HepG2 (cell line): Measurements from ENCODE around the gene FAM110A. TPM values are rescaled to one million over a fixed set of nuclear protein-coding genes. Genes with fewer than 3 reads are reported as not detected.

Source experiments
- ATAC-seq: fragments of 200-7000 bp; cut with Tn5 transposase; 3 replicates; pipeline ENCODE4 v1.9.1; 2020; ENCODE audit warnings: mild to moderate bottlenecking, moderate library complexity
- BruUV-seq: library from RNA; stranded (reverse); fragments of 400-500 nt; replicated peaks from 2 replicates; lab custom pipeline; 2021; lab: Mats Ljungman, UMichigan
- CTCF ChIA-PET: fragments of 300-600 bp; formaldehyde crosslinking; extraction: SDS; loops from one replicate; lab custom pipeline; 2021; ENCODE audit warnings: low total read pairs, inconsistent platforms, low intra/inter-chr PET ratio; lab: Yijun Ruan, JAX
- POLR2A ChIA-PET: fragments of 350-600 bp; sonication (Branson Sonifier 250); formaldehyde crosslinking; loops from one replicate; lab custom pipeline; 2020; ENCODE audit warnings: antibody characterized with exemption, inconsistent platforms; lab: Yijun Ruan, JAX
- DNase-seq: peaks from one replicate; pipeline ENCODE4 v3.0.0-alpha.2; 2015; ENCODE audit warnings: low spot score
- FAIRE-seq: peaks from 3 replicates; lab custom pipeline; 2011; peaks lifted over from hg19 to GRCh38; lab: Jason Lieb, UNC
- H2AFZ ChIP-seq: one replicate; pipeline ENCODE4 v1.6.1; 2011; ENCODE audit warnings: low read length, inconsistent platforms
- H3K27ac ChIP-seq: fragments of 300-600 bp; 3 replicates; pipeline ENCODE4 v1.8.0; 2011; ENCODE audit warnings: mixed run types, mild to moderate bottlenecking, mixed read lengths, low read length, inconsistent platforms; ENCODE audit not compliant: insufficient read depth; ENCODE audit errors: extremely low read length
- H3K27me3 ChIP-seq, 2 experiments: fragments of 200-600 bp in 1 of 2; 2 replicates in 1 of 2; 3 replicates in 1 of 2; pipeline versions ENCODE4 v1.6.0 to v1.8.0; 2011; ENCODE audit warnings: low read length in 2 of 2, mild to moderate bottlenecking in 2 of 2, moderate library complexity in 2 of 2, inconsistent platforms in 1 of 2; ENCODE audit not compliant: insufficient read depth in 2 of 2, control insufficient read depth in 1 of 2
- H3K36me3 ChIP-seq, 2 experiments: fragments of 200-600 bp in 1 of 2; replicated peaks in 1 of 2; 2 replicates in 1 of 2; 3 replicates in 1 of 2; pipeline versions ENCODE4 v1.5.1 to v1.8.0; 2011; ENCODE audit warnings: low read length in 2 of 2, inconsistent platforms in 1 of 2; ENCODE audit not compliant: insufficient read depth in 2 of 2, control insufficient read depth in 1 of 2
- H3K4me1 ChIP-seq: 2 replicates; pipeline ENCODE4 v1.5.1; 2012; ENCODE audit warnings: low read length, inconsistent platforms; ENCODE audit not compliant: insufficient read depth
- H3K4me2 ChIP-seq: 2 replicates; pipeline ENCODE4 v1.6.0; 2011; ENCODE audit warnings: low read depth, low read length, inconsistent platforms
- H3K4me3 ChIP-seq, 3 experiments: fragments of 200-600 bp in 1 of 3; sonication (generic), shearing (Covaris generic) in 1 of 3; replicated peaks in 1 of 3; 2 replicates each; pipeline ENCODE4 v1.5.1; 2011 to 2016; ENCODE audit warnings: low read length in 3 of 3, inconsistent platforms in 2 of 3, low read depth in 2 of 3, mild to moderate bottlenecking in 2 of 3, control low read depth in 1 of 3, mixed read lengths in 1 of 3; ENCODE audit not compliant: insufficient read depth in 1 of 3
- H3K79me2 ChIP-seq: one replicate; pipeline ENCODE4 v1.6.1; 2011; ENCODE audit warnings: low read length, inconsistent platforms; ENCODE audit not compliant: insufficient read depth
- H3K9ac ChIP-seq: 2 replicates; pipeline ENCODE4 v1.6.0; 2011; ENCODE audit warnings: mild to moderate bottlenecking, low read depth, low read length, inconsistent platforms; ENCODE audit not compliant: insufficient read depth
- H3K9me3 ChIP-seq: 2 replicates; pipeline ENCODE4 v1.5.1; 2012; ENCODE audit warnings: mild to moderate bottlenecking, low read length
- H4K20me1 ChIP-seq: 2 replicates; pipeline ENCODE4 v1.6.0; 2011; ENCODE audit warnings: inconsistent platforms, mild to moderate bottlenecking, low read length, moderate library complexity; ENCODE audit not compliant: insufficient read depth
- DPF2 ChIP-seq: sonication (generic); formaldehyde crosslinking; IDR thresholded peaks from 2 replicates; pipeline ENCODE4 v1.4.0; 2020; ENCODE audit warnings: mild to moderate bottlenecking, low read depth, missing genetic modification reagents, borderline replicate concordance
- EED ChIP-seq: sonication (generic); formaldehyde crosslinking; IDR thresholded peaks from 2 replicates; pipeline ENCODE4 v1.5.0; 2020; ENCODE audit warnings: mild to moderate bottlenecking, missing genetic modification reagents
- ZBTB40 ChIP-seq, 2 experiments: fragments of 450-650 bp in 1 of 2; sonication (generic) in 1 of 2; formaldehyde crosslinking in 1 of 2; IDR thresholded peaks; 2 replicates each; pipeline versions ENCODE4 v1.6.1 to v1.8.0; 2016 to 2022; ENCODE audit warnings: antibody characterized with exemption in 1 of 2, mild to moderate bottlenecking in 1 of 2, missing genetic modification reagents in 1 of 2
- WGBS: methylation state at CpG from one replicate; pipeline ENCODE4 v1.1.6; 2017; ENCODE audit warnings: low lambda C conversion rate; 5-methylcytosine and 5-hydroxymethylcytosine counted together
- in situ Hi-C: cut with HindIII; loops from 2 replicates; pipeline ENCODE4 v1.10.0; 2017; ENCODE audit warnings: low pct_unique_long_range_greater_than_20kb; ENCODE audit not compliant: extremely low pct_ligation_motif_present
- intact Hi-C: fragments of 100-400 bp; cut with micrococcal nuclease; formaldehyde crosslinking; loops from one replicate; pipeline ENCODE4 v1.10.0; 2022; ENCODE audit not compliant: unreplicated experiment
- polyA plus RNA-seq, 8 experiments: library from polyadenylated mRNA; depleted of rRNA in 3 of 8; stranded (reverse) in 7 of 8; unstranded in 1 of 8; fragments of >200 nt; fragmentation: Illumina TruSeq in 4 of 8; extraction: Trizol in 4 of 8; gene quantifications; 2 replicates each; pipeline versions ENCODE4 v1.2.1 to v1.2.3, GENCODE V29; 2011 to 2016; ENCODE audit warnings: low read depth in 4 of 8, missing spikeins in 1 of 8, mixed read lengths in 1 of 8; ENCODE audit not compliant: insufficient read depth in 1 of 8
- total RNA-seq, 5 experiments: library from RNA; depleted of rRNA; stranded (reverse); fragments of >200 nt; fragmentation: Illumina TruSeq; extraction: Trizol; gene quantifications; 2 replicates each; pipeline ENCODE4 v1.2.3, GENCODE V29; 2016; ENCODE audit warnings: low read depth in 1 of 5
- TF ChIP-seq, protein P1 (sequence below): sonication (generic); formaldehyde crosslinking; IDR thresholded peaks from 2 replicates; pipeline ENCODE4 v1.4.0; 2020; ENCODE audit warnings: missing genetic modification reagents, borderline replicate concordance
- TF ChIP-seq, protein P2 (sequence below): fragments of 450-650 bp; IDR thresholded peaks from 2 replicates; pipeline ENCODE4 v1.6.1; 2017

Gene FAM110A
- total and polyA plus RNA-seq, 2 of the 13 experiments (the other 11 are each of a cell fraction or from before 2014, with no cell fraction given), result 1.9 TPM

GRCh38 chr20:869606-870005 is 36.1 kb downstream of the FAM110A start:
- WGBS, result 0% methylated on average over 5 of the region's 5 CpGs
- POLR2A ChIA-PET, result no interaction called here
- intact Hi-C loops, result no loop called here
- DNase-seq (no peak), FAIRE-seq (no peak), ATAC-seq (no peak)
- Histone ChIP-seq H3K27ac (no peak overlapping the region), H3K36me3 (no peaks in the 10 kb centered on the region), H3K9ac (no peak overlapping the region), H3K4me3 (no peak overlapping the region), H3K9me3 (no peaks in the 10 kb centered on the region), H3K27me3 (no peaks in the 10 kb centered on the region; a peak in 1 of 5 replicates), H3K79me2 (no peaks in the 10 kb centered on the region), H2AFZ (no peak overlapping the region), H4K20me1 (no peaks in the 10 kb centered on the region; the same call in 1 of the 2 replicates), H3K4me2 (no peak overlapping the region), H3K4me1 (no peaks in the 10 kb centered on the region)
- CTCF ChIA-PET, result no interaction called here
- TF ChIP-seq, protein P1, sequence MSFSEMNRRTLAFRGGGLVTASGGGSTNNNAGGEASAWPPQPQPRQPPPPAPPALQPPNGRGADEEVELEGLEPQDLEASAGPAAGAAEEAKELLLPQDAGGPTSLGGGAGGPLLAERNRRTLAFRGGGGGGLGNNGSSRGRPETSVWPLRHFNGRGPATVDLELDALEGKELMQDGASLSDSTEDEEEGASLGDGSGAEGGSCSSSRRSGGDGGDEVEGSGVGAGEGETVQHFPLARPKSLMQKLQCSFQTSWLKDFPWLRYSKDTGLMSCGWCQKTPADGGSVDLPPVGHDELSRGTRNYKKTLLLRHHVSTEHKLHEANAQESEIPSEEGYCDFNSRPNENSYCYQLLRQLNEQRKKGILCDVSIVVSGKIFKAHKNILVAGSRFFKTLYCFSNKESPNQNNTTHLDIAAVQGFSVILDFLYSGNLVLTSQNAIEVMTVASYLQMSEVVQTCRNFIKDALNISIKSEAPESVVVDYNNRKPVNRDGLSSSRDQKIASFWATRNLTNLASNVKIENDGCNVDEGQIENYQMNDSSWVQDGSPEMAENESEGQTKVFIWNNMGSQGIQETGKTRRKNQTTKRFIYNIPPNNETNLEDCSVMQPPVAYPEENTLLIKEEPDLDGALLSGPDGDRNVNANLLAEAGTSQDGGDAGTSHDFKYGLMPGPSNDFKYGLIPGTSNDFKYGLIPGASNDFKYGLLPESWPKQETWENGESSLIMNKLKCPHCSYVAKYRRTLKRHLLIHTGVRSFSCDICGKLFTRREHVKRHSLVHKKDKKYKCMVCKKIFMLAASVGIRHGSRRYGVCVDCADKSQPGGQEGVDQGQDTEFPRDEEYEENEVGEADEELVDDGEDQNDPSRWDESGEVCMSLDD (CRISPR knock-in tag), result no peak
- TF ChIP-seq EED, result 0 out of 2 replicates have a peak, but pooled peaks have one; percentile 21
- TF ChIP-seq, protein P2, sequence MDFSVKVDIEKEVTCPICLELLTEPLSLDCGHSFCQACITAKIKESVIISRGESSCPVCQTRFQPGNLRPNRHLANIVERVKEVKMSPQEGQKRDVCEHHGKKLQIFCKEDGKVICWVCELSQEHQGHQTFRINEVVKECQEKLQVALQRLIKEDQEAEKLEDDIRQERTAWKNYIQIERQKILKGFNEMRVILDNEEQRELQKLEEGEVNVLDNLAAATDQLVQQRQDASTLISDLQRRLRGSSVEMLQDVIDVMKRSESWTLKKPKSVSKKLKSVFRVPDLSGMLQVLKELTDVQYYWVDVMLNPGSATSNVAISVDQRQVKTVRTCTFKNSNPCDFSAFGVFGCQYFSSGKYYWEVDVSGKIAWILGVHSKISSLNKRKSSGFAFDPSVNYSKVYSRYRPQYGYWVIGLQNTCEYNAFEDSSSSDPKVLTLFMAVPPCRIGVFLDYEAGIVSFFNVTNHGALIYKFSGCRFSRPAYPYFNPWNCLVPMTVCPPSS, result no peak
- no peak for TF ChIP-seq ZBTB40 (IDR thresholded peaks at IDR 0.05)
- 0 out of 2 replicates have a peak, but pooled peaks have one; percentile 34 for TF ChIP-seq ZBTB40 (CRISPR knock-in tag; IDR thresholded peaks at IDR 0.05)
- no peak for TF ChIP-seq DPF2
- in situ Hi-C loops, result no loop called here
- no TSS peak for BruUV-seq
